ENCODE data around the gene LRRTM1. TPM values are rescaled to one million over a fixed set of nuclear protein-coding genes. Genes with fewer than 3 reads are reported as not detected.

Gene LRRTM1
- polyA plus RNA-seq, 1 of the 3 experiments (the other 2 are of a cell fraction): 1.6 TPM

GRCh38 chr2:80328159-80328571 is 23.6 kb upstream of the LRRTM1 start:
- POLR2A ChIA-PET: no interaction called here
- TF ChIP-seq PBX3 (IDR thresholded peaks at IDR 0.05): no peak
- TF ChIP-seq NRF1 (IDR thresholded peaks at IDR 0.05; ENCODE audit: low read depth, low read length): no peak
- no peak for TF ChIP-seq FOXJ3 (CRISPR knock-in tag; IDR thresholded peaks at IDR 0.05)
- no peak for TF ChIP-seq TEAD4 (IDR thresholded peaks at IDR 0.05; ENCODE audit: borderline replicate concordance, insufficient read depth)
- TF ChIP-seq, protein P1, sequence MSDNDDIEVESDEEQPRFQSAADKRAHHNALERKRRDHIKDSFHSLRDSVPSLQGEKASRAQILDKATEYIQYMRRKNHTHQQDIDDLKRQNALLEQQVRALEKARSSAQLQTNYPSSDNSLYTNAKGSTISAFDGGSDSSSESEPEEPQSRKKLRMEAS (IDR thresholded peaks at IDR 0.05; ENCODE audit: low read depth): no peak
- no peak for TF ChIP-seq SMC3 (IDR thresholded peaks at IDR 0.05; ENCODE audit: low read depth, low read length)
- no peaks in the 10 kb centered on the region for H3F3A ChIP-seq (replicated peaks; ENCODE audit: insufficient read depth)
- DNase-seq: no peak
- CTCF ChIA-PET: interaction anchor here (1.4 to 6.9 kb wide), 2 partner anchors 31 to 173 kb away, joined by 4 to 179 read pairs; no protein-coding TSS in a partner anchor
- H4K20me1 ChIP-seq (ENCODE audit: insufficient read depth): no peaks in the 10 kb centered on the region
- H3K4me3 ChIP-seq (ENCODE audit: low read depth in 2 of 2, low read length in 1 of 2): no peak overlapping the region
- 47% methylated on average over 1 of the region's 1 CpG for WGBS (ENCODE audit: low lambda C conversion rate)
- no peaks in the 10 kb centered on the region for H3K36me3 ChIP-seq (replicated peaks in 1 of 2; ENCODE audit: control insufficient read depth in 1 of 2, insufficient read depth in 2 of 2, low read length in 1 of 2)
- H3K4me1 ChIP-seq (ENCODE audit: control insufficient read depth in 1 of 2, insufficient read depth in 2 of 2, low read depth in 1 of 2, low read length in 1 of 2): peaks cover 0 to 9% of the 10 kb centered on the region in 2 experiments; a peak in 2 of 4 replicates
- no peaks in the 10 kb centered on the region for H3K9me2 ChIP-seq
- no peaks in the 10 kb centered on the region for H3K27me3 ChIP-seq (ENCODE audit: insufficient read depth)
- no peak overlapping the region for H3K27ac ChIP-seq (ENCODE audit: low read depth in 2 of 2, low read length in 1 of 2)
- no peak overlapping the region for H2AFZ ChIP-seq (ENCODE audit: low read depth)
- no peak overlapping the region for H3K9ac ChIP-seq
- no peak overlapping the region for H3K4me2 ChIP-seq
- no peaks in the 10 kb centered on the region for H3K79me2 ChIP-seq (ENCODE audit: insufficient read depth)
- no peaks in the 10 kb centered on the region for H3K9me3 ChIP-seq

- no peaks in the 10 kb centered on the region for H3F3A ChIP-seq (replicated peaks; ENCODE audit: insufficient read depth)
- H4K20me1 ChIP-seq (ENCODE audit: insufficient read depth): no peaks in the 10 kb centered on the region
- H3K9me3 ChIP-seq: no peaks in the 10 kb centered on the region
- H3K4me2 ChIP-seq: no peak overlapping the region
- ChIA-PET POLR2A (no interaction called here), CTCF (interaction anchor here (0.9 to 6.9 kb wide), 15 partner anchors 12 to 394 kb away, joined by 3 to 179 read pairs (median 4); no protein-coding TSS in a partner anchor)
- H3K4me3 ChIP-seq (ENCODE audit: low read depth in 2 of 2, low read length in 1 of 2): no peak overlapping the region
- H3K36me3 ChIP-seq (replicated peaks in 1 of 2; ENCODE audit: control insufficient read depth in 1 of 2, insufficient read depth in 2 of 2, low read length in 1 of 2): no peaks in the 10 kb centered on the region
- H3K79me2 ChIP-seq (ENCODE audit: insufficient read depth): no peaks in the 10 kb centered on the region
- no peak overlapping the region for H3K27ac ChIP-seq (ENCODE audit: low read depth in 2 of 2, low read length in 1 of 2)
- WGBS (ENCODE audit: low lambda C conversion rate): 74% methylated on average over 1 of the region's 1 CpG
- TF ChIP-seq NRF1 (IDR thresholded peaks at IDR 0.05; ENCODE audit: low read depth, low read length) (no peak), POLR2AphosphoS5 (IDR thresholded peaks at IDR 0.05; ENCODE audit: low read depth, low read length) (no peak), REST (IDR thresholded peaks at IDR 0.05; ENCODE audit: low read depth, low read length) (no peak), EP300 (IDR thresholded peaks at IDR 0.05; ENCODE audit: borderline replicate concordance in 1 of 2, low read depth in 1 of 2, low read length in 1 of 2) (no peak)
- TF ChIP-seq, protein P2, sequence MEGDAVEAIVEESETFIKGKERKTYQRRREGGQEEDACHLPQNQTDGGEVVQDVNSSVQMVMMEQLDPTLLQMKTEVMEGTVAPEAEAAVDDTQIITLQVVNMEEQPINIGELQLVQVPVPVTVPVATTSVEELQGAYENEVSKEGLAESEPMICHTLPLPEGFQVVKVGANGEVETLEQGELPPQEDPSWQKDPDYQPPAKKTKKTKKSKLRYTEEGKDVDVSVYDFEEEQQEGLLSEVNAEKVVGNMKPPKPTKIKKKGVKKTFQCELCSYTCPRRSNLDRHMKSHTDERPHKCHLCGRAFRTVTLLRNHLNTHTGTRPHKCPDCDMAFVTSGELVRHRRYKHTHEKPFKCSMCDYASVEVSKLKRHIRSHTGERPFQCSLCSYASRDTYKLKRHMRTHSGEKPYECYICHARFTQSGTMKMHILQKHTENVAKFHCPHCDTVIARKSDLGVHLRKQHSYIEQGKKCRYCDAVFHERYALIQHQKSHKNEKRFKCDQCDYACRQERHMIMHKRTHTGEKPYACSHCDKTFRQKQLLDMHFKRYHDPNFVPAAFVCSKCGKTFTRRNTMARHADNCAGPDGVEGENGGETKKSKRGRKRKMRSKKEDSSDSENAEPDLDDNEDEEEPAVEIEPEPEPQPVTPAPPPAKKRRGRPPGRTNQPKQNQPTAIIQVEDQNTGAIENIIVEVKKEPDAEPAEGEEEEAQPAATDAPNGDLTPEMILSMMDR (IDR thresholded peaks at IDR 0.05): no peak
- H3K27me3 ChIP-seq (ENCODE audit: insufficient read depth): no peaks in the 10 kb centered on the region
- no peak for DNase-seq
- no peak overlapping the region for H3K9ac ChIP-seq
- H3K4me1 ChIP-seq (ENCODE audit: control insufficient read depth in 1 of 2, insufficient read depth in 2 of 2, low read depth in 1 of 2, low read length in 1 of 2): peaks cover 0 to 9% of the 10 kb centered on the region in 2 experiments; a peak in 2 of 4 replicates
- H3K9me2 ChIP-seq: no peaks in the 10 kb centered on the region
- H2AFZ ChIP-seq (ENCODE audit: low read depth): 0 out of 2 replicates have a peak overlapping the region, but pooled peaks have one; percentile 17
These were observed 22.3 kb upstream of the LRRTM1 start for GRCh38 chr2:80326861-80327260.

All from SK-N-SH (cell line).